Prostate gland (tissue), 2 donors: ENCODE data around the gene SETD3.

Experiments used
- POLR2A ChIP-seq: fragments of 450-650 bp; IDR thresholded peaks from one replicate; pipeline ENCODE4 v1.6.1; 2016; ENCODE audit warnings: antibody characterized with exemption, mild to moderate bottlenecking
- TF ChIP-seq, protein P1 (sequence below), 4 experiments: fragments of 200-600 bp in 2 of 4; fragments of 450-650 bp in 2 of 4; sonication (generic) in 2 of 4; IDR thresholded peaks; 1 replicate in 3 of 4; 2 replicates in 1 of 4; pipeline ENCODE4 v1.5.1; 2016 to 2019; ENCODE audit warnings: antibody characterized with exemption in 4 of 4, mild to moderate bottlenecking in 2 of 4, moderate library complexity in 2 of 4

DNA sequence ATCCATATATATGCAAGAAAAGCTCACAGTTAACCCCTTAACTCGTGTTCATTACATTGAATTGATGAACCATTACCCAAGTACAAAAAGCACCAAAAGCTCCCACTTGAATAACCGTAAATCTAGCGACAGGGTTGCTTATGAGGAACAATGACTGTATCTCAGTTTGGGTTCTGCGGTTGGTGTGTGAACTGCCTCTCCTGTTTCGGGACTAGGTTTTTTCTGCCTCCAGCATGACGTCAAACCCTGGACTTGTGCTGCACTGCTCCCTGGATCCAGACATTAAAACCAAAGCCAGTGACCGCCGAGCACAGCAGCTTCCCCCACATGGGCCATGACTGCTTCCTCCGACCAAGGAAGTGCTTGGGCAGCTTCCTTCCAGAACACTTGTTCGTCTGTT is 77.7 kb downstream of the SETD3 start:
- TF ChIP-seq, protein P1, sequence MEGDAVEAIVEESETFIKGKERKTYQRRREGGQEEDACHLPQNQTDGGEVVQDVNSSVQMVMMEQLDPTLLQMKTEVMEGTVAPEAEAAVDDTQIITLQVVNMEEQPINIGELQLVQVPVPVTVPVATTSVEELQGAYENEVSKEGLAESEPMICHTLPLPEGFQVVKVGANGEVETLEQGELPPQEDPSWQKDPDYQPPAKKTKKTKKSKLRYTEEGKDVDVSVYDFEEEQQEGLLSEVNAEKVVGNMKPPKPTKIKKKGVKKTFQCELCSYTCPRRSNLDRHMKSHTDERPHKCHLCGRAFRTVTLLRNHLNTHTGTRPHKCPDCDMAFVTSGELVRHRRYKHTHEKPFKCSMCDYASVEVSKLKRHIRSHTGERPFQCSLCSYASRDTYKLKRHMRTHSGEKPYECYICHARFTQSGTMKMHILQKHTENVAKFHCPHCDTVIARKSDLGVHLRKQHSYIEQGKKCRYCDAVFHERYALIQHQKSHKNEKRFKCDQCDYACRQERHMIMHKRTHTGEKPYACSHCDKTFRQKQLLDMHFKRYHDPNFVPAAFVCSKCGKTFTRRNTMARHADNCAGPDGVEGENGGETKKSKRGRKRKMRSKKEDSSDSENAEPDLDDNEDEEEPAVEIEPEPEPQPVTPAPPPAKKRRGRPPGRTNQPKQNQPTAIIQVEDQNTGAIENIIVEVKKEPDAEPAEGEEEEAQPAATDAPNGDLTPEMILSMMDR (IDR thresholded peaks at IDR 0.05) = no peak
- no peak for TF ChIP-seq POLR2A
